Measurements from ENCODE around the gene HUWE1. TPM values are rescaled to one million over a fixed set of nuclear protein-coding genes. Genes with fewer than 3 reads are reported as not detected.

HUWE1 gene
- total RNA-seq, 2 donors from 2014 or later, result 316 to 325 TPM

- no peak for TF ChIP-seq CTCF (conservative IDR thresholded peaks at IDR 0.05)
- Mint-ChIP-seq H3K4me1 (no peaks in the 10 kb centered on the region), H3K9me3 (peaks cover 40% of the 10 kb centered on the region), H3K4me3 (no peak overlapping the region), H3K36me3 (ENCODE audit: low read depth) (peaks cover 80% of the 10 kb centered on the region), H3K27me3 (ENCODE audit: insufficient read depth) (no peaks in the 10 kb centered on the region), H3K27ac (no peak overlapping the region)
- no peak overlapping the region for H3K4me3 ChIP-seq (ENCODE audit: low read length)
- no peak overlapping the region for H3K9ac ChIP-seq (ENCODE audit: extremely low read depth, low read length, poor library complexity, severe bottlenecking)
- H3K9me3 ChIP-seq (ENCODE audit: control insufficient read depth, low read length), result no peaks in the 10 kb centered on the region
- no peak overlapping the region for H3K27ac ChIP-seq (ENCODE audit: low read depth, low read length)
- WGBS, 2 experiments (ENCODE audit: insufficient coverage in 1 of 2, insufficient read length in 1 of 2), result 67 to 87% methylated on average over 2 to 6 of the region's 6 CpGs
- H3K4me1 ChIP-seq (ENCODE audit: control insufficient read depth, insufficient read depth, low read length), result no peaks in the 10 kb centered on the region
- DNase-seq, result no peak
- peaks cover 89% of the 10 kb centered on the region for H3K36me3 ChIP-seq (ENCODE audit: control insufficient read depth, insufficient read depth, low read length)
- H3K27me3 ChIP-seq (ENCODE audit: control insufficient read depth, insufficient read depth, low read length, poor library complexity, severe bottlenecking), result no peaks in the 10 kb centered on the region
Observed at GRCh38 chrX:53616946-53617345, 69.6 kb downstream of the HUWE1 start.

GRCh38 chrX:53606456-53606855, 80.1 kb downstream of the HUWE1 start:
- H3K36me3 Mint-ChIP-seq (ENCODE audit: low read depth), result peaks cover 59% of the 10 kb centered on the region
- H3K27ac Mint-ChIP-seq, result no peak overlapping the region
- H3K4me3 Mint-ChIP-seq, result no peak overlapping the region
- no CpG with 5 or more reads among the region's 2 CpGs for WGBS, 2 experiments (ENCODE audit: insufficient coverage in 1 of 2, insufficient read length in 1 of 2)
- H3K9me3 ChIP-seq (ENCODE audit: control insufficient read depth, low read length), result no peaks in the 10 kb centered on the region
- H3K9me3 Mint-ChIP-seq, result peaks cover 44% of the 10 kb centered on the region
- H3K4me1 Mint-ChIP-seq, result no peaks in the 10 kb centered on the region
- no peaks in the 10 kb centered on the region for H3K27me3 Mint-ChIP-seq (ENCODE audit: insufficient read depth)
- no peaks in the 10 kb centered on the region for H3K27me3 ChIP-seq (ENCODE audit: control insufficient read depth, insufficient read depth, low read length, poor library complexity, severe bottlenecking)
- DNase-seq, result no peak
- H3K36me3 ChIP-seq (ENCODE audit: control insufficient read depth, insufficient read depth, low read length), result peaks cover 88% of the 10 kb centered on the region
- H3K4me3 ChIP-seq (ENCODE audit: low read length), result no peak overlapping the region
- no peak for TF ChIP-seq CTCF (conservative IDR thresholded peaks at IDR 0.05)
- no peaks in the 10 kb centered on the region for H3K4me1 ChIP-seq (ENCODE audit: control insufficient read depth, insufficient read depth, low read length)
- H3K9ac ChIP-seq (ENCODE audit: extremely low read depth, low read length, poor library complexity, severe bottlenecking), result no peak overlapping the region
- H3K27ac ChIP-seq (ENCODE audit: low read depth, low read length), result no peak overlapping the region

- Histone ChIP-seq H3K27ac (ENCODE audit: low read depth, low read length) (no peak overlapping the region), H3K4me1 (ENCODE audit: control insufficient read depth, insufficient read depth, low read length) (no peaks in the 10 kb centered on the region), H3K27me3 (ENCODE audit: control insufficient read depth, insufficient read depth, low read length, poor library complexity, severe bottlenecking) (no peaks in the 10 kb centered on the region), H3K36me3 (ENCODE audit: control insufficient read depth, insufficient read depth, low read length) (peaks cover 89% of the 10 kb centered on the region), H3K9ac (ENCODE audit: extremely low read depth, low read length, poor library complexity, severe bottlenecking) (no peak overlapping the region), H3K4me3 (ENCODE audit: low read length) (no peak overlapping the region), H3K9me3 (ENCODE audit: control insufficient read depth, low read length) (no peaks in the 10 kb centered on the region)
- WGBS, 2 experiments (ENCODE audit: insufficient coverage in 1 of 2, insufficient read length in 1 of 2), result 98 to 100% methylated on average over 2 to 3 of the region's 4 CpGs
- Mint-ChIP-seq H3K4me1 (no peaks in the 10 kb centered on the region), H3K27me3 (ENCODE audit: insufficient read depth) (no peaks in the 10 kb centered on the region), H3K4me3 (no peak overlapping the region), H3K27ac (no peak overlapping the region), H3K36me3 (ENCODE audit: low read depth) (peaks cover 58% of the 10 kb centered on the region), H3K9me3 (peaks cover 37% of the 10 kb centered on the region)
- no peak for DNase-seq
- no peak for TF ChIP-seq CTCF (conservative IDR thresholded peaks at IDR 0.05)
Observed at GRCh38 chrX:53605004-53605403, 81.5 kb downstream of the HUWE1 start.
